GM12874 (cell line): Measurements from ENCODE around the gene ECE1.

Source experiments
- CTCF ChIP-seq: IDR thresholded peaks from 2 replicates; pipeline ENCODE4 v1.5.1; 2011; ENCODE audit warnings: low read depth, mild to moderate bottlenecking, control low read depth, low read length, moderate library complexity; ENCODE audit not compliant: insufficient read depth

The ECE1 gene

GRCh38 chr1:21317690-21318043 is 27.4 kb upstream of the ECE1 start:
- no peak for TF ChIP-seq CTCF

- no peak for TF ChIP-seq CTCF
Observed at GRCh38 chr1:21317035-21317689, 26.9 kb upstream of the ECE1 start.

- no peak for TF ChIP-seq CTCF
Observed at GRCh38 chr1:21314743-21315396, 24.6 kb upstream of the ECE1 start.

GRCh38 chr1:21313886-21314721 is 23.8 kb upstream of the ECE1 start:
- no peak for TF ChIP-seq CTCF

GRCh38 chr1:21313203-21313885 is 23.1 kb upstream of the ECE1 start:
- TF ChIP-seq CTCF: no peak

- no peak for TF ChIP-seq CTCF
Observed at GRCh38 chr1:21312407-21312992, 22.2 kb upstream of the ECE1 start.
